ENCODE measurements around the gene PTRHD1. TPM values are rescaled to one million over a fixed set of nuclear protein-coding genes. Genes with fewer than 3 reads are reported as not detected.

The PTRHD1 gene
- total RNA-seq, 1 experiment from 2014 or later, result 35.1 TPM

DNA sequence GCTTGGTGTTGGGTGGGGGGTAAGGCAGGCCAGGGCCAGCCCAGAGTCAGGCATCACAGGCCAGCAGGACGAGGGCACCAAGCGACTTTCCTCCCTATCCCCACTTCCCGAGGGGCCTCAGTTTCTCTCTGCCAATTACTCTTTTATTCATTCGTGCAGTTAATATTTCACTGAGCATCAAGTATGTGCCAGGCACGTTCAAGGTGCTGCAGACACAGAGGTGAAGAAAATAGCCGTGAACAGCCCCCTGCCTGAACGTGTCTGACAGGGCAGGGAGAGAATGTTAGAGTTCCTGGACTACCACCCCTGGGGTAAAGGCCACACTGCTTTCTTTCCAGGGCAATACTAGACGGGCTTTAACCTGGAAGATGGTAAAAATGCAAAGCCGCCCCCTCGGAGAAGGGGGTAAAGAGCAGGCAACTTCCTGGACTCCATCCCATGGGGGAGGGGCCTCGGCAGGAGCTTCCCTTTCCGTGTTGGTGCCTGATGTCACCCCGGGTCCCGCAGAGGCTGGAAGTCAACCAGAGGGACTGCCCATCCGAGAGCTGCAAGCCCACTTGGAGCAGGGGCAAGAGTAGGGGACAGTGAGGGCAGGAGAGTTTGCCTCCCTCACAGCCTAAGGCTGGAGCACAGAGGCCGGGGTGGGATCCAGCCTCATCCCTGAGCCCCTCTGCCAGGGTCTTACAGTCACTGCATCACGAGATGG lies 47.1 kb upstream of the PTRHD1 start:
- intact Hi-C loops (cut with micrococcal nuclease), result no loop called here
- no peak overlapping the region for H3K27ac Mint-ChIP-seq (ENCODE audit: low read depth, unreplicated experiment)
- no peak for DNase-seq (ENCODE audit: unreplicated experiment)
- POLR2A ChIA-PET, result no interaction called here
- H3K9me3 Mint-ChIP-seq (ENCODE audit: unreplicated experiment), result no peaks in the 10 kb centered on the region
- H3K4me1 Mint-ChIP-seq (ENCODE audit: insufficient read depth, unreplicated experiment), result no peaks in the 10 kb centered on the region
- peaks cover 24% of the 10 kb centered on the region for H3K36me3 Mint-ChIP-seq (ENCODE audit: insufficient read depth, unreplicated experiment)
- no peak overlapping the region for H3K4me3 Mint-ChIP-seq (ENCODE audit: unreplicated experiment)
- CTCF ChIA-PET, result no interaction called here
- no peaks in the 10 kb centered on the region for H3K27me3 Mint-ChIP-seq (ENCODE audit: insufficient read depth, unreplicated experiment)
- TF ChIP-seq, protein P1, sequence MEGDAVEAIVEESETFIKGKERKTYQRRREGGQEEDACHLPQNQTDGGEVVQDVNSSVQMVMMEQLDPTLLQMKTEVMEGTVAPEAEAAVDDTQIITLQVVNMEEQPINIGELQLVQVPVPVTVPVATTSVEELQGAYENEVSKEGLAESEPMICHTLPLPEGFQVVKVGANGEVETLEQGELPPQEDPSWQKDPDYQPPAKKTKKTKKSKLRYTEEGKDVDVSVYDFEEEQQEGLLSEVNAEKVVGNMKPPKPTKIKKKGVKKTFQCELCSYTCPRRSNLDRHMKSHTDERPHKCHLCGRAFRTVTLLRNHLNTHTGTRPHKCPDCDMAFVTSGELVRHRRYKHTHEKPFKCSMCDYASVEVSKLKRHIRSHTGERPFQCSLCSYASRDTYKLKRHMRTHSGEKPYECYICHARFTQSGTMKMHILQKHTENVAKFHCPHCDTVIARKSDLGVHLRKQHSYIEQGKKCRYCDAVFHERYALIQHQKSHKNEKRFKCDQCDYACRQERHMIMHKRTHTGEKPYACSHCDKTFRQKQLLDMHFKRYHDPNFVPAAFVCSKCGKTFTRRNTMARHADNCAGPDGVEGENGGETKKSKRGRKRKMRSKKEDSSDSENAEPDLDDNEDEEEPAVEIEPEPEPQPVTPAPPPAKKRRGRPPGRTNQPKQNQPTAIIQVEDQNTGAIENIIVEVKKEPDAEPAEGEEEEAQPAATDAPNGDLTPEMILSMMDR (IDR thresholded peaks at IDR 0.05; ENCODE audit: unreplicated experiment), result no peak
- no TSS peak for BruUV-seq (replicated peaks)

DNA sequence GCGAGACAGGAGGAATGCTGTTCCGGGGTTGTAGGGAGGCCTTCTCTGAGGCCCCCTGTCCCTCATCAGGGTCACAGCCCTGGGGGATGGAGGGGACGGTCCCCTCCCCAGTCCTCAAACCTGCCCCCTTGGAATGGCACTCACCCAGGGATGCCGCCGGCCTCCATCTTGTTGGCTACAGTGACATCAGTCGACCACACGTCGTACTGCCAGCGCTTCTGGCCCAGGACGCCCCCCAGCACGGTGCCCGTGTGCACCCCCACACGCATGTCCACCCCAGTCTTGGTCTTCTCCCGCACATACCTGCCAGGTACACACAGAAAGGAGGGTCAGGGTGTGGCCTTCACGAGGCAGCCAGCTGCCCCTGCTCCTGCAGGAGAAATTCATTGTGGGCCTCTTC lies 46.5 kb upstream of the PTRHD1 start:
- DNase-seq (ENCODE audit: unreplicated experiment), result no peak
- H3K36me3 Mint-ChIP-seq (ENCODE audit: insufficient read depth, unreplicated experiment), result peaks cover 30% of the 10 kb centered on the region
- no peaks in the 10 kb centered on the region for H3K27me3 Mint-ChIP-seq (ENCODE audit: insufficient read depth, unreplicated experiment)
- intact Hi-C loops (cut with micrococcal nuclease), result no loop called here
- ChIA-PET POLR2A (no interaction called here), CTCF (no interaction called here)
- no TSS peak for BruUV-seq (replicated peaks)
- H3K27ac Mint-ChIP-seq (ENCODE audit: low read depth, unreplicated experiment), result no peak overlapping the region
- no peaks in the 10 kb centered on the region for H3K9me3 Mint-ChIP-seq (ENCODE audit: unreplicated experiment)
- H3K4me3 Mint-ChIP-seq (ENCODE audit: unreplicated experiment), result no peak overlapping the region
- TF ChIP-seq, protein P1 (IDR thresholded peaks at IDR 0.05; ENCODE audit: unreplicated experiment), result no peak
- no peaks in the 10 kb centered on the region for H3K4me1 Mint-ChIP-seq (ENCODE audit: insufficient read depth, unreplicated experiment)

DNA sequence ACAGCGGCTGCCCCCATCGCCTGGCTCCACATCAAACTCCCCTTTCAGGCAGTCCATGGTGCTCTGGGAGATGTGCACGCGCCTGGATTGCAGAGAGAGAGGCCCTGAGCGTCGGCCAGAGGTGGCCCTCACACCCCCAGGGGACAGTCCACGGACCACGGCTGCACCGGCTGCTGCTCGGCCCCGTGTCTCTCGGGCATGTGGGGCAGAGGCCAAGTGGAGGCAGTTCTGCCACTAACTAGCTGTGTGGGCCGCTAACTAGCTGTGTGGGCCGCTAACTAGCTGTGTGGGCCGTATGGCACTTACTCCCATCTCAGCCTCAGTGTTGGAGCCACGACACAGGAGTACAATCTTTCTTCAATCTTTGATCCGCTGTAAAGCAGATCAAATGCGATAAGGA lies 45.4 kb upstream of the PTRHD1 start:
- ChIA-PET CTCF (no interaction called here), POLR2A (no interaction called here)
- intact Hi-C loops (cut with micrococcal nuclease), result no loop called here
- peaks cover 31% of the 10 kb centered on the region for H3K36me3 Mint-ChIP-seq (ENCODE audit: insufficient read depth, unreplicated experiment)
- no TSS peak for BruUV-seq (replicated peaks)
- no peaks in the 10 kb centered on the region for H3K27me3 Mint-ChIP-seq (ENCODE audit: insufficient read depth, unreplicated experiment)
- H3K4me1 Mint-ChIP-seq (ENCODE audit: insufficient read depth, unreplicated experiment), result no peaks in the 10 kb centered on the region
- no peak for DNase-seq (ENCODE audit: unreplicated experiment)
- H3K4me3 Mint-ChIP-seq (ENCODE audit: unreplicated experiment), result no peak overlapping the region
- TF ChIP-seq, protein P1 (IDR thresholded peaks at IDR 0.05; ENCODE audit: unreplicated experiment), result no peak
- H3K9me3 Mint-ChIP-seq (ENCODE audit: unreplicated experiment), result no peaks in the 10 kb centered on the region
- H3K27ac Mint-ChIP-seq (ENCODE audit: low read depth, unreplicated experiment), result no peak overlapping the region

DNA sequence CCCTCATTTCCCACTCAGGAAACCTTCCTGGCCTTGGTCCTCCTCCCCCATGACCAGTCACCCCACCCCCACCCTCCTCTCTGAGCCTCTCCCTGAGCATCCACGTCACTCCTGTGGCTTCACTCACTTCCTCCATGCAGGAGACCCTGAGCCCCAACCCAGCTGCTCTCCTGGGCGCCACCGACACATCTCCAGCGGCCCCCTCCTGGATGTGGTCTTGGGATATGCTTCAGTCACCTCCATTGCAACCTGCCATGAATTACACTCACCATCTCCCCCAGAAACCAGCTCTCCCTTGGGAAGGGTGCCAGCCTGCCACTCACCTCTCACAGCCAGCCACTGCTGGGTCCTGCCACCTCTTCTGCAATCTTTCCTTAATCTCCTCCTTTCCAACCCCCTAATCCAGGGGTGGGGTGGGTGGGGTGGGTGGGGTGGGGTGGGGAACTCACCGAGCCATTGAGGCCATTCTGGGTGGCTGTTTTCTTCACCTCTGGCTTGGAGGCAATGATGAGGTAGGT lies 44.9 kb upstream of the PTRHD1 start:
- TF ChIP-seq, protein P1 (IDR thresholded peaks at IDR 0.05; ENCODE audit: unreplicated experiment), result no peak
- Mint-ChIP-seq H3K36me3 (ENCODE audit: insufficient read depth, unreplicated experiment) (peaks cover 31% of the 10 kb centered on the region), H3K27ac (ENCODE audit: low read depth, unreplicated experiment) (no peak overlapping the region), H3K4me3 (ENCODE audit: unreplicated experiment) (no peak overlapping the region), H3K27me3 (ENCODE audit: insufficient read depth, unreplicated experiment) (no peaks in the 10 kb centered on the region), H3K4me1 (ENCODE audit: insufficient read depth, unreplicated experiment) (no peaks in the 10 kb centered on the region), H3K9me3 (ENCODE audit: unreplicated experiment) (no peaks in the 10 kb centered on the region)
- BruUV-seq (replicated peaks), result no TSS peak
- ChIA-PET CTCF (interaction anchor here (1.5 kb wide), 1 partner anchor 10 kb away, joined by 4 read pairs; no protein-coding TSS in a partner anchor), POLR2A (no interaction called here)
- intact Hi-C loops (cut with micrococcal nuclease), result no loop called here
- no peak for DNase-seq (ENCODE audit: unreplicated experiment)

Measured in MCF 10A (cell line).